HUES64 (cell line): ENCODE measurements around the gene ZP1.

Experiments used
- H3K27ac ChIP-seq: 2 replicates; pipeline ENCODE4 v1.7.0; 2013; ENCODE audit warnings: low read depth, low read length, inconsistent platforms
- H3K27me3 ChIP-seq: 2 replicates; pipeline ENCODE4 v1.6.1; 2013; ENCODE audit warnings: mild to moderate bottlenecking, low read length; ENCODE audit not compliant: insufficient read depth
- H3K36me3 ChIP-seq: 2 replicates; pipeline ENCODE4 v1.6.1; 2013; ENCODE audit warnings: mild to moderate bottlenecking, low read length; ENCODE audit not compliant: insufficient read depth
- H3K4me1 ChIP-seq: 2 replicates; pipeline ENCODE4 v1.6.1; 2013; ENCODE audit warnings: mild to moderate bottlenecking, low read length, moderate library complexity; ENCODE audit not compliant: insufficient read depth
- H3K4me3 ChIP-seq: 2 replicates; pipeline ENCODE4 v1.5.1; 2013; ENCODE audit warnings: mild to moderate bottlenecking, low read length, moderate library complexity
- H3K9ac ChIP-seq: 2 replicates; pipeline ENCODE4 v1.6.1; 2013; ENCODE audit warnings: mild to moderate bottlenecking, low read depth, low read length
- H3K9me3 ChIP-seq: 2 replicates; pipeline ENCODE4 v1.6.1; 2013; ENCODE audit warnings: low read depth, low read length; ENCODE audit not compliant: insufficient read depth
- WGBS: fragments of 150-250, 120-280 bp; methylation state at CpG from one replicate; pipeline ENCODE4 v1.1.7; 2013; ENCODE audit warnings: missing lambda C conversion rate; 5-methylcytosine and 5-hydroxymethylcytosine counted together

ZP1 gene

DNA sequence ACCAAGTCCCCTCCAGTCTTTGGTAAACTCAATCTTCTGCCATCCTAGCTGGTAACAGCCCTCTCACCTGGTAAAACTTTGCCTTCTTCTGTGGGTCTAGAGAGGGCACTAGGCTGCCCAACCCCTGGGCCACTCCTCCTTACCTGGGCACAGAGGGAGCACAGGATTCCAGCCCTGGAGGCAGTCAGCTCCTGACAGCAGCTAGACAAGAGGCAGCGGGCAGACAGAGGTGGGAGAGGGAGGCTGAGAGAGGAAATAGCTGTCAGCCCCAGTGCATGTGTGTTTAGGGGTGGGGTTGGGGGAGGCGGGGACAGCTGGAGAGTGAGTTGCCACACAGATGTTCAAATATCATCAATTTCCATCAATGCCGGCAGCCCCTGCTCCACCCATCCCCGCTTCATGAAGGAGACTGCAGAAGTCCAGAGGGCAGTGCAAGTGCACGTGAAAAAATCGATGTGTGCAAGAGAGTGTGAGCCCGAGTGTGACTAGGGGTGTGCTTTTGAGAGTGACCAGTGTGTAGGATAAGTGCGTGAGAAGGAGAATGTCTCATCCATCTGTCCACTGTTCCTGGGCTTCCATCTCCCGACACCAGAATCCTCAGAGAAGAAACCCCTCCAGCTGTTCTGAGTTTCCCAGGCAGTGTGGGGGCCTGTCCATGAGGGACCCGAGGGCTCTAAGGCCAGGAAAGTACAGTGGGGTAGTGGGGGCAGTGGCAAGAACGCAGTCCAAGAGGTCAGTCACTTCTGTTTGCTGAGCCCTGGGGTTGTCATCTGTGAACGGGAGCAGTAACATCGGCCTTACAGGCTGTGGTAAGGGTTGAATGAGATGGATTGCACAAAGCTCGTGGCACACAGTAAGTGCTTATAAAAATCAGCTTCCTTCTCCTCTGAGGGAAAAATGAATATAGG lies 11.4 kb upstream of the ZP1 start, which contains the start of gene PTGDR2:
Gene PTGDR2 (minus strand): TSS at position 225 of the 908 bp plus-strand sequence. CDS start 2,228 bp downstream, outside the sequence.
- 0 out of 2 replicates have a peak, but pooled peaks cover 9% of the 10 kb centered on the region for H3K4me1 ChIP-seq
- H3K27me3 ChIP-seq = peaks cover 33% of the 10 kb centered on the region
- H3K27ac ChIP-seq = no peak within 1 kb of the TSS
- WGBS = 89% methylated on average over 13 of the region's 14 CpGs
- H3K36me3 ChIP-seq = peaks cover 7% of the 10 kb centered on the region
- H3K4me3 ChIP-seq = no peak within 1 kb of the TSS
- H3K9me3 ChIP-seq = no peaks in the 10 kb centered on the region
- H3K9ac ChIP-seq = no peak within 1 kb of the TSS

GRCh38 chr11:60857378-60858232 lies 9.7 kb upstream of the ZP1 start:
- Histone ChIP-seq H3K36me3 (no peaks in the 10 kb centered on the region), H3K27me3 (peaks cover 23% of the 10 kb centered on the region), H3K27ac (no peak overlapping the region), H3K4me3 (no peak overlapping the region), H3K9me3 (no peaks in the 10 kb centered on the region), H3K9ac (no peak overlapping the region; the same call in 1 of the 2 replicates), H3K4me1 (no peaks in the 10 kb centered on the region)
- WGBS = 97% methylated on average over 5 of the region's 5 CpGs

DNA sequence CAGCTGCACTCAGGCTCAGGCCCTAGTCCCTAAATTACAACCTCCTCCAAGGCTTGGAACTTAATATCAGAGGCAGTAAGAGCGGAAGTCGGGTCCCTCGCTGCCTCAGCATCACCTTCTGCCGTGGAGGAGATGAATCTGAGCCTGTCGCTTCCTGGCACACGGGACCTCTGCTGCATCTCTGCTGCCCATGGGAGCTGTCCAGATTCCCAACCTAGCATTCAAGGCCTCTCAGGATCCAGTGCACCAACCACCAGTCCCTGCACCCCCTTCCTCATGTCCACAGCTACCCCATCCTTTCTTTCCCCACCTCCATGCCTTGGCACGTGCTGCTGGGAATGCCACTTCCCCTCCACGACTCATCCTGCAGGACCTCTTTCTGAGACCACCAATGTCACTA lies 9.1 kb upstream of the ZP1 start:
- H3K36me3 ChIP-seq = no peaks in the 10 kb centered on the region
- no peak overlapping the region for H3K9ac ChIP-seq
- no peaks in the 10 kb centered on the region for H3K4me1 ChIP-seq
- 91% methylated on average over 8 of the region's 8 CpGs for WGBS
- H3K27ac ChIP-seq = no peak overlapping the region
- peaks cover 17% of the 10 kb centered on the region for H3K27me3 ChIP-seq
- no peaks in the 10 kb centered on the region for H3K9me3 ChIP-seq
- H3K4me3 ChIP-seq = no peak overlapping the region

DNA sequence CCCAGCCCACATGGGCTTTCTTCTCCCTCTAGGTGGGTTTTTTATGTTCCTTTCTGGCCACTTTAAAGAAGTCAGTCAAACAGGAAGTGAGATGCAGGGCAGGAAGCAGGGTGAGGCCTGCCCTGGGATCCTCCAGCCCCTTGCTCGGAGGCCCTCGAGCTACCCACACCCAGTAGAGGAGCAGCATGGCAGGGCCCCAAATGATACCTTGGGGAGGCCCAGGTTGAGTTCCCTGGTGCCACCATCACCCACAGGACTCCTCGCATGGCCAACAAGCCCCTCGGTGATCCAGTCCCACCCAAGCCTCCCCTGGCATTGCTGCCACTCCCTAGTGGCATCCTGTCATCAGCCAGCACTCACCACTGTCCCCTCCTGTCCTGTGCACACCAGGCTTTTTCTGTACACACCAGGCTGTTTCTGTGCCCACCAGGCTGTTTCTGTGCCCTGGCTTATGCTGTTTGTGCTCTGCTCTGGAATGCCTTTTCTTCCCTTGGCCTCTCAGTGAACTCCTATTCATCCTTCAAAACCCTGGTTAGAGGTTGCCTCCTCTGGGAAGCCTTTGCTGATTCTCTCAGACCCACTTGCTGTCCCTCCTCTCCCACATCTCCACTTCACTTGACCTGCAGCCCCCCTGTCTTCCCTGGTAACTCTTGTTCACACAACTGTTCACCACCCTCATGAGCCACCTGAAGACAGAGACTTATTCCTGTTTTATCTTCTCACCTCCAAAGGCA lies 8.4 kb upstream of the ZP1 start:
- Histone ChIP-seq H3K27me3 (peaks cover 10% of the 10 kb centered on the region), H3K9ac (no peak overlapping the region), H3K9me3 (no peaks in the 10 kb centered on the region), H3K27ac (no peak overlapping the region), H3K36me3 (no peaks in the 10 kb centered on the region), H3K4me1 (no peaks in the 10 kb centered on the region), H3K4me3 (no peak overlapping the region)
- WGBS = 88% methylated on average over 4 of the region's 4 CpGs

DNA sequence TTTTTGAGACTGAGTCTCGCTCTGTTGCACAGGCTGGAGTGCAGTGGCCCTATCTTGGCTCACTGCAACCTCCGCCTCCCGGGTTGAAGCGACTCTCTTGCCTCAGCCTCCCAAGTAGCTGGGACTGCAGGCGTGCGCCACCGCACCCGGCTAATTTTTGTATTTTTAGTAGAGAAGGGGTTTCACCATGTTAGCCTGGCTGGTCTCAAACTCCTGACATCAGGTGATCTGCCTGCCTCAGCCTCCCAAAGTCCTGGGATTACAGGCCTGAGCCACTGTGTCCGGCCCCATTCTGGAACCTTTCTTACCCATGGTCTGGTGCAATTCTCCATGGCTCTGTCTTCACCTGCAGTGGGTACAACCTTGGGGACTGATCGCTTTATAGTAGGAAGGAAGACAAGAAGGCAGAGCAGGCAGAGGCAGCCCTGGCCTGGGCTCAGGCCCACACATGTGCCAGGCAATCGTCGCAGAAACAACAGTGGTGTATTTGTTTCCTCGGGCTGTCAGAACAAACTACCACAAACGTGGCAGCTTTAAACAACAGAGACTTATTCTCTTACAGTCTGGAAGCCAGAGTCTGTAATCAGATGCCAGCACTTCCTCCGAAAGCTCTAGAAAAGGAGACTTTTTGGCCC lies 7.6 kb upstream of the ZP1 start:
- Histone ChIP-seq H3K9ac (no peak overlapping the region), H3K36me3 (no peaks in the 10 kb centered on the region), H3K9me3 (no peaks in the 10 kb centered on the region), H3K4me1 (no peaks in the 10 kb centered on the region), H3K27ac (no peak overlapping the region), H3K27me3 (peaks cover 4% of the 10 kb centered on the region; the same call in 1 of the 2 replicates), H3K4me3 (no peak overlapping the region)
- 94% methylated on average over 15 of the region's 15 CpGs for WGBS

- no peaks in the 10 kb centered on the region for H3K4me1 ChIP-seq
- H3K9me3 ChIP-seq = no peaks in the 10 kb centered on the region
- H3K27ac ChIP-seq = no peak overlapping the region
- no peak overlapping the region for H3K4me3 ChIP-seq
- WGBS = 77% methylated on average over 7 of the region's 7 CpGs
- H3K36me3 ChIP-seq = no peaks in the 10 kb centered on the region
- no peak overlapping the region for H3K9ac ChIP-seq
- H3K27me3 ChIP-seq = peaks cover 4% of the 10 kb centered on the region; the same call in 1 of the 2 replicates
Measured at GRCh38 chr11:60860943-60861342, 6.4 kb upstream of the ZP1 start.

GRCh38 chr11:60862171-60862570 lies 5.2 kb upstream of the ZP1 start:
- no peak overlapping the region for H3K27ac ChIP-seq
- no peaks in the 10 kb centered on the region for H3K27me3 ChIP-seq
- no peaks in the 10 kb centered on the region for H3K9me3 ChIP-seq
- no peak overlapping the region for H3K4me3 ChIP-seq
- no peaks in the 10 kb centered on the region for H3K4me1 ChIP-seq
- no peak overlapping the region for H3K9ac ChIP-seq
- WGBS = 94% methylated on average over 9 of the region's 9 CpGs
- no peaks in the 10 kb centered on the region for H3K36me3 ChIP-seq

DNA sequence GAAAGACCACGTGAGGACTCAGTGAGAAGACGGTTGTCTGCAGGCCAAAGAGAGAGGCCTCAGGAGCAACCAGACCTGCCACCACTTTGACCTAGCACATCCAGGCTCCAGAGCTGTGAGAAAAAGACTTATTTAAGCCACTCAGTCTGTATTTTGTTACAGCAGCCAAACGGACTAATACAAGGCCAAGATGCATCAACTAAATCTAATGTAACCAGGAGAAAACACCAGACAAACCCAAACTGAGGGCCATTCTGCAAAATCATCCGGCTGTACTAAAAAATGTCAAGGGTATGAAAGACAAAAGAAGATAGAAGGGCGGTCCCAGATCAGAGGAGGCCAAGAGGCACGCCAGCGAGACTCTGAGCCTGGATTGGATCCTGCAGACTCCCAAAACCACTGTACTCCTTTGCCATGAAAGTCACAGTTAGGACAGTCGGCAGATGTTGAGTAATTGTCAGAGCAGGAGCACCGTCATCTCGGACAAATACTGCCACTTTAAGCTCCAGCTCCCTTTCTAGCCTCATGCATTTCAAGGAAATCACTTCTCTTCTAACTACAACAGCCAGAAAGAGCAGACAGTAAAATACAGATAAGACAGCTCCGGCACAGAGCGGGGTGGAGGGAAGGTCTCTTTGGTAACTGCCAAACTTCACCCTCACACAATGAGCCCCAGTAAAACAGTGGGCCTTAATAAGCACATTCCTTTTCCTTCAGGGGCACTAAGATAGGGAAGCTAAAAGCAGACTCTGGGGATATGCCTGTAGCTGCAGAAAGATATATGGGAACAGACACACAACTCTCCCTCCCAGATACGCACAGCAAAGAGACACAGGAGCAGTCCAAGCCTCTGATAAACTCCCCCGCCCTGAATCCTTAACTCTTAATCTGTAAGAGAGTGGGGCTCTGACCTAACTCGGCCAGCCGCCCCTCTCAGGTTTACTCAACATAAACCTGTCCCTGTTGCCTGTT lies 3.5 kb upstream of the ZP1 start:
- Histone ChIP-seq H3K9me3 (no peaks in the 10 kb centered on the region), H3K4me3 (no peak overlapping the region), H3K27me3 (no peaks in the 10 kb centered on the region), H3K9ac (no peak overlapping the region), H3K36me3 (no peaks in the 10 kb centered on the region), H3K27ac (no peak overlapping the region), H3K4me1 (no peaks in the 10 kb centered on the region)
- 87% methylated on average over 16 of the region's 16 CpGs for WGBS

DNA sequence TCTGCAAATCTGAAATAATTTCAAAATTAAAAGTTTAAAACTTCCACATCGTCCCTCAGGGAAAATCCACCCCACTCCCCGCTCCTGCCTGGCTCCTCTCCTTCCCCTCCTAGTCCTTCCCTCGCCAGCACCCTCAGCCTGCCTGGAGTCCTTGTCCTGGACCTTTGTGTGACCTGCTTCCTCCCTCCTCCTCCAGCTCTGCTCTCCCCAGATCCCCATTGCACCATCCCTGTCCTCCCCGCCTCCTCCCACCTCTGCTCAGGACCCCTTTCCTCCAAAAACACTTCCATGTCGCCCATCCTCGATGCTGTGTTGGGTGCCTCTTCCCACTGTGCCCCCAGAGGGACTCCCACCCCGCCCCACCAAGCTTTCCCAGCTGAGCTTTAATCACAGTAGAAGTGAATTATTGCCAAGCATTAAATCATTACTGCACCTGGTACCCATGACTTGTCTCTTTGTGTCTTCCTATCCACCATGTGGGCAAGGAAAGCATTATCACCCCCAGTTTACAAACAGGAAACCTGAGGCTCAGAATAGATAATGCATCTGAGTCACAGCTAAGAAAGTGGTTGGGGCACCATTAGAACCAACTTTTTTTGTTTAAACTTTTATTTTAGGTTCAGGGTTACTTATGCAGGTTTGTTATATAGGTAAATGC lies 2.4 kb upstream of the ZP1 start:
- no peaks in the 10 kb centered on the region for H3K4me1 ChIP-seq
- no peaks in the 10 kb centered on the region for H3K9me3 ChIP-seq
- H3K27me3 ChIP-seq = no peaks in the 10 kb centered on the region
- H3K27ac ChIP-seq = no peak overlapping the region
- H3K9ac ChIP-seq = no peak overlapping the region
- no peak overlapping the region for H3K4me3 ChIP-seq
- H3K36me3 ChIP-seq = no peaks in the 10 kb centered on the region
- 85% methylated on average over 7 of the region's 7 CpGs for WGBS
